Esophagus muscularis mucosa (tissue), 4 donors: Measurements from ENCODE around the gene MOB1A. TPM values are rescaled to one million over a fixed set of nuclear protein-coding genes. Genes with fewer than 3 reads are reported as not detected.

Source experiments
- DNase-seq: peaks from one replicate; pipeline ENCODE4 v3.0.0-alpha.2; 2017; ENCODE audit errors: extremely low spot score
- H3K27ac ChIP-seq, 4 donors: fragments of 200-600 bp; sonication (generic); replicated peaks in 1 of 4; 1 replicate in 3 of 4; 2 replicates in 1 of 4; pipeline ENCODE4 v1.5.1; 2016 to 2019; ENCODE audit warnings: mild to moderate bottlenecking in 1 of 4
- H3K27me3 ChIP-seq, 4 donors: fragments of 200-600 bp; sonication (generic); one replicate each; pipeline versions ENCODE4 v1.5.1 to v1.6.0; 2016 to 2019
- H3K36me3 ChIP-seq, 4 donors: fragments of 200-600 bp; sonication (generic); one replicate each; pipeline ENCODE4 v1.5.1; 2016 to 2019
- H3K4me1 ChIP-seq, 4 donors: fragments of 200-600 bp; sonication (generic); one replicate each; pipeline ENCODE4 v1.5.1; 2016 to 2019
- H3K4me3 ChIP-seq, 4 donors: fragments of 200-600 bp; sonication (generic); 1 replicate in 2 of 4; 2 replicates in 2 of 4; pipeline ENCODE4 v1.5.1; 2016 to 2019; ENCODE audit warnings: mild to moderate bottlenecking in 4 of 4, moderate library complexity in 1 of 4
- H3K9me3 ChIP-seq, 4 donors: fragments of 200-600 bp; sonication (generic); 1 replicate in 3 of 4; 2 replicates in 1 of 4; pipeline ENCODE4 v1.5.1; 2016 to 2019
- EP300 ChIP-seq: sonication (generic); formaldehyde crosslinking; IDR thresholded peaks from one replicate; pipeline ENCODE4 v1.6.1; 2017; ENCODE audit warnings: antibody characterized with exemption
- POLR2A ChIP-seq: fragments of 450-650 bp; IDR thresholded peaks from one replicate; pipeline ENCODE4 v1.6.1; 2017; ENCODE audit warnings: antibody characterized with exemption, moderate library complexity, mild to moderate bottlenecking, low read depth
- POLR2AphosphoS5 ChIP-seq, 2 donors: sonication (generic); formaldehyde crosslinking; IDR thresholded peaks; one replicate each; pipeline ENCODE4 v1.6.1; 2017; ENCODE audit warnings: antibody characterized with exemption in 2 of 2
- WGBS: methylation state at CpG from one replicate; pipeline ENCODE4 v1.1.5; 2018; 5-methylcytosine and 5-hydroxymethylcytosine counted together
- intact Hi-C: fragments of 100-400 bp; cut with DNase I; formaldehyde crosslinking; loops from one replicate; pipeline ENCODE4 v1.15.1; 2023
- total RNA-seq, 4 donors: library from RNA; depleted of rRNA; stranded (reverse); fragments of >200 nt; gene quantifications; one replicate each; pipeline versions ENCODE4 v1.1.0 to v1.2.1, GENCODE V29; 2016
- TF ChIP-seq, protein P1 (sequence below), 3 experiments: fragments of 200-600 bp in 2 of 3; fragments of 450-650 bp in 1 of 3; sonication (generic) in 2 of 3; IDR thresholded peaks; one replicate each; pipeline ENCODE4 v1.5.1; 2017 to 2019; ENCODE audit warnings: antibody characterized with exemption in 3 of 3, mild to moderate bottlenecking in 2 of 3, moderate library complexity in 1 of 3

MOB1A gene
- total RNA-seq, 4 donors from 2014 or later, result 102 to 129 (median 106) TPM

DNA sequence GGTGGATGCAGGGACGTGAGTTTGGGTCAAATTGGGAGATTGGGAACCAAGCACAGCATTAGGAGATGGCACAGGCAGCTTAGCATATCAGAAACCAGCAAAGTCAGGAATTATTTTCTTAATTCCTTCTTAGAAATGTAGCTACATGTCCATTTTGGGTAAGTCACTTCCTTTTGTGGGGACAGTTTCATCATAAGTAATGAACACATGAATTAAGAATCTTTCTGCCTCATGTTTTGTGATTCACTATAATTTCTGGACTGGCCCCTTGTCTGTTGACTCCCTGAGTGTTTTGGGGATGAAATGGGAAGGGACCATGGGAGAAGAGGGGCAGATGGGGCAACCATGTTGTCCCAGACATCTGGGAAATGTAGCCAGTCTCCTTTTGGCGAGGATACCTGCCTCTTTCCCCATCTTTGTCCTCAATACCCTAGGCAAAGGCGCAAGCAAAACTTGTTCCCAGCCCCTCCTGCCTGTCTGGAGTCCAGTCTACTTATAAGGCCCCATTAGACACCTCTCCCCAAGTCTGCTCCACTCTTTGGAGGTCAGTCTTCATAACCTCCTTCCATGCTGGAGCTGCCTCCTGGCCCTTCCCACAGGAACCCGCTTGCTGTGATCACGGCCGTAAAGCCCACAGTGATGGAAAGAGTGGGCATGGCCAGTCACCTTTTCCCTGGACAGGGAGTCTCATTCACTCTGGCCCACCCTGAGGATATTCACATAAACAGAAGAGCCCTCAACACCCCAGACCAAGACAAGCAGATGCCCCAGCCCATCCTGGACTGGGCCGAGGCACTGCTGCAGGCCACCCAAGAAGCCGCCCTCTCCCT, 45.5 kb upstream of the MOB1A start:
- H3K4me3 ChIP-seq, result no peak overlapping the region
- no peaks in the 10 kb centered on the region for H3K27me3 ChIP-seq
- intact Hi-C loops, result no loop called here
- H3K27ac ChIP-seq, result no peak overlapping the region
- H3K4me1 ChIP-seq, result peaks cover 11 to 13% (median 12%) of the 10 kb centered on the region in 4 donors
- DNase-seq, result no peak
- H3K9me3 ChIP-seq, result no peaks in the 10 kb centered on the region
- H3K36me3 ChIP-seq, result peaks cover 0 to 11% (median 4%) of the 10 kb centered on the region in 4 donors
- TF ChIP-seq POLR2AphosphoS5 (IDR thresholded peaks at IDR 0.05), result no peak
- TF ChIP-seq EP300, result no peak
- TF ChIP-seq, protein P1, sequence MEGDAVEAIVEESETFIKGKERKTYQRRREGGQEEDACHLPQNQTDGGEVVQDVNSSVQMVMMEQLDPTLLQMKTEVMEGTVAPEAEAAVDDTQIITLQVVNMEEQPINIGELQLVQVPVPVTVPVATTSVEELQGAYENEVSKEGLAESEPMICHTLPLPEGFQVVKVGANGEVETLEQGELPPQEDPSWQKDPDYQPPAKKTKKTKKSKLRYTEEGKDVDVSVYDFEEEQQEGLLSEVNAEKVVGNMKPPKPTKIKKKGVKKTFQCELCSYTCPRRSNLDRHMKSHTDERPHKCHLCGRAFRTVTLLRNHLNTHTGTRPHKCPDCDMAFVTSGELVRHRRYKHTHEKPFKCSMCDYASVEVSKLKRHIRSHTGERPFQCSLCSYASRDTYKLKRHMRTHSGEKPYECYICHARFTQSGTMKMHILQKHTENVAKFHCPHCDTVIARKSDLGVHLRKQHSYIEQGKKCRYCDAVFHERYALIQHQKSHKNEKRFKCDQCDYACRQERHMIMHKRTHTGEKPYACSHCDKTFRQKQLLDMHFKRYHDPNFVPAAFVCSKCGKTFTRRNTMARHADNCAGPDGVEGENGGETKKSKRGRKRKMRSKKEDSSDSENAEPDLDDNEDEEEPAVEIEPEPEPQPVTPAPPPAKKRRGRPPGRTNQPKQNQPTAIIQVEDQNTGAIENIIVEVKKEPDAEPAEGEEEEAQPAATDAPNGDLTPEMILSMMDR (IDR thresholded peaks at IDR 0.05), result no peak
- TF ChIP-seq POLR2A, result no peak
- 95% methylated on average over 8 of the region's 8 CpGs for WGBS

GRCh38 chr2:74222300-74222650, 43.6 kb upstream of the MOB1A start:
- intact Hi-C loops, result no loop called here
- Histone ChIP-seq H3K27me3 (no peaks in the 10 kb centered on the region), H3K9me3 (no peaks in the 10 kb centered on the region), H3K4me1 (peaks cover 11 to 13% (median 12%) of the 10 kb centered on the region in 4 donors), H3K36me3 (peaks cover 0 to 24% (median 9%) of the 10 kb centered on the region in 4 donors), H3K4me3 (no peak overlapping the region), H3K27ac (no peak overlapping the region)
- DNase-seq, result no peak
- 91% methylated on average over 3 of the region's 6 CpGs for WGBS
- TF ChIP-seq, protein P1 (IDR thresholded peaks at IDR 0.05), result no peak
- no peak for TF ChIP-seq POLR2AphosphoS5 (IDR thresholded peaks at IDR 0.05)
- no peak for TF ChIP-seq POLR2A
- no peak for TF ChIP-seq EP300

DNA sequence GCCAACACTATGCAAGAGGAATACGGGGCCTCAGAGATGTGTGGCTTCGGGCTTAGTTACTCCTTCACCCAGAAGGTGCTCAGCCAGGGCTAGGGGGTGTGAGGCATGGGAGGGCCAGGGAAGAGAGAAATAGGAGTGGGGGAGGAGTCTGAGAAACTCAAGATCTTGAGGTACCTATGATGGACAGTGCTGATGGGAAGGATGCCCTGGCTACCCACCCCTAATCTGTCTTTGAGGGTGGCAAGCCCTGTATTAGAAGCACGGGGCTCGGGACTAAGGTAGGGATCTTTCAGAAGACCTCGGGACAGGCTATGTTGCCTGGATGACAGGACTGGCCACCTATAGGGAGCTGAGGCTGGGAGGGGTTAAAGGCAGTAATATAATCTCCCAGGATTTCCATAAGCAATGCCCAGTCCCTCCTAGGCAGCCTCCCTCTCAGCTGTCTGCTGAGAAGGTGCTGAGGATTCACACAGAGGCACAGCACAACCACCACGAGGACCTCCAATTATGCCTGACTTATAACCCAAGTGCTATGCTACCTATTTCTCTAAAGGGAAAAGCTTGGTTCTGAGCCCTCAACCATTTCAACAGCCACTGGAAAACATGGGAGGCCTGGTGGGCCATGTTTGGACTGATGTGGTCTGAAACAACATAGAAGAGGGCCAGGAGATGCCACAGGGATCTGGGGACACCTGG, 43.1 kb upstream of the MOB1A start:
- no peak for DNase-seq
- Histone ChIP-seq H3K4me3 (no peak overlapping the region), H3K27me3 (no peaks in the 10 kb centered on the region), H3K27ac (no peak overlapping the region), H3K36me3 (peaks cover 0 to 24% (median 9%) of the 10 kb centered on the region in 4 donors), H3K9me3 (no peaks in the 10 kb centered on the region), H3K4me1 (peaks cover 5 to 11% (median 7%) of the 10 kb centered on the region in 4 donors)
- intact Hi-C loops, result no loop called here
- 97% methylated on average over 6 of the region's 6 CpGs for WGBS
- TF ChIP-seq EP300 (no peak), POLR2AphosphoS5 (IDR thresholded peaks at IDR 0.05) (no peak), POLR2A (no peak)
- TF ChIP-seq, protein P1 (IDR thresholded peaks at IDR 0.05), result no peak

GRCh38 chr2:74221091-74221490, 42.4 kb upstream of the MOB1A start:
- peaks cover 1 to 5% (median 3%) of the 10 kb centered on the region in 4 donors for H3K4me1 ChIP-seq
- no peak for DNase-seq
- no peak overlapping the region for H3K27ac ChIP-seq
- no peaks in the 10 kb centered on the region for H3K27me3 ChIP-seq
- WGBS, result 97% methylated on average over 6 of the region's 6 CpGs
- TF ChIP-seq, protein P1 (IDR thresholded peaks at IDR 0.05), result no peak
- no peak for TF ChIP-seq POLR2AphosphoS5 (IDR thresholded peaks at IDR 0.05)
- no peak for TF ChIP-seq POLR2A
- TF ChIP-seq EP300, result no peak
- intact Hi-C loops, result no loop called here
- peaks cover 0 to 29% (median 9%) of the 10 kb centered on the region in 4 donors for H3K36me3 ChIP-seq
- no peaks in the 10 kb centered on the region for H3K9me3 ChIP-seq
- no peak overlapping the region for H3K4me3 ChIP-seq
